A549 (cell line): Measurements from ENCODE around the gene MMP2.

Source experiments
- CBX8 ChIP-seq: fragments of 200-600 bp; sonication (generic); IDR thresholded peaks from 2 replicates; pipeline ENCODE4 v1.6.1; 2016
- CHD2 ChIP-seq: fragments of 150-350 bp; IDR thresholded peaks from 2 replicates; pipeline ENCODE4 v1.6.1; 2014; ENCODE audit warnings: low read length; ENCODE audit not compliant: partially characterized antibody
- POLR2A ChIP-seq: IDR thresholded peaks from 2 replicates; pipeline ENCODE4 v1.6.1; 2012; ENCODE audit warnings: mild to moderate bottlenecking, low read length
- RAD21 ChIP-seq, 2 experiments: fragments of >200 bp in 1 of 2; sonication (Bioruptor Twin) in 1 of 2; formaldehyde crosslinking in 1 of 2; IDR thresholded peaks in 1 of 2; conservative IDR thresholded peaks in 1 of 2; 2 replicates in 1 of 2; 3 replicates in 1 of 2; pipeline ENCODE4 v1.6.1; 2012 to 2018; ENCODE audit warnings: inconsistent platforms in 1 of 2
- TF ChIP-seq, protein P1 (sequence below): fragments of 250-450 bp; sonication (Bioruptor Pico); IDR thresholded peaks from 2 replicates; pipeline ENCODE4 v1.5.0; 2021; ENCODE audit warnings: mild to moderate bottlenecking, moderate library complexity, borderline replicate concordance
- TF ChIP-seq, protein P2 (sequence below): fragments of >200 bp; sonication (Bioruptor Twin); formaldehyde crosslinking; IDR thresholded peaks from 3 replicates; pipeline ENCODE4 v1.5.1; 2016
- TF ChIP-seq, protein P3 (sequence below): IDR thresholded peaks from 2 replicates; pipeline ENCODE4 v1.6.1; 2012
- TF ChIP-seq, protein P4 (sequence below): IDR thresholded peaks from 2 replicates; pipeline ENCODE4 v1.6.1; 2012

DNA sequence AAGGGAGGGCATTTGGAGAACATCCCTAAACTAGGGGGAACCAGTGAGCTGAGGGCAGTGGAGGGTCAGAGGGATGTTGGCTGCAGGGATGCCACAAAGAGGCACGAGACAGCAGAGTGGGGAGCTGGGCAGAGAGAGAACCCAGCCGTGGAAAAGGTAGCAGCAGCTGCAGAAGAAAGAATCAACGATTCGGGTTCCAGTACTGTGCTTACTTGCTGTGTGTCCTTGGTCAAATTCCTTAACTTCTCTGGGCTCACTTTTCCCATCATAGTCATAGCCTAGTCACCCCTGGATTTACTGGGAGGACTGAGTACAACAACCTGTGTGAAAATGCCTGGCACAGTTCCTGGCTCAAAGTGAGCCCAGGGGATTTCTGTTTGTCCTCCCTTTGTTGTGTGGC, 12.8 kb upstream of the MMP2 start:
- TF ChIP-seq, protein P1, sequence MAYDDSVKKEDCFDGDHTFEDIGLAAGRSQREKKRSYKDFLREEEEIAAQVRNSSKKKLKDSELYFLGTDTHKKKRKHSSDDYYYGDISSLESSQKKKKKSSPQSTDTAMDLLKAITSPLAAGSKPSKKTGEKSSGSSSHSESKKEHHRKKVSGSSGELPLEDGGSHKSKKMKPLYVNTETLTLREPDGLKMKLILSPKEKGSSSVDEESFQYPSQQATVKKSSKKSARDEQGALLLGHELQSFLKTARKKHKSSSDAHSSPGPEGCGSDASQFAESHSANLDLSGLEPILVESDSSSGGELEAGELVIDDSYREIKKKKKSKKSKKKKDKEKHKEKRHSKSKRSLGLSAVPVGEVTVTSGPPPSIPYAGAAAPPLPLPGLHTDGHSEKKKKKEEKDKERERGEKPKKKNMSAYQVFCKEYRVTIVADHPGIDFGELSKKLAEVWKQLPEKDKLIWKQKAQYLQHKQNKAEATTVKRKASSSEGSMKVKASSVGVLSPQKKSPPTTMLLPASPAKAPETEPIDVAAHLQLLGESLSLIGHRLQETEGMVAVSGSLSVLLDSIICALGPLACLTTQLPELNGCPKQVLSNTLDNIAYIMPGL (CRISPR knock-in tag), result no peak
- TF ChIP-seq, protein P2, sequence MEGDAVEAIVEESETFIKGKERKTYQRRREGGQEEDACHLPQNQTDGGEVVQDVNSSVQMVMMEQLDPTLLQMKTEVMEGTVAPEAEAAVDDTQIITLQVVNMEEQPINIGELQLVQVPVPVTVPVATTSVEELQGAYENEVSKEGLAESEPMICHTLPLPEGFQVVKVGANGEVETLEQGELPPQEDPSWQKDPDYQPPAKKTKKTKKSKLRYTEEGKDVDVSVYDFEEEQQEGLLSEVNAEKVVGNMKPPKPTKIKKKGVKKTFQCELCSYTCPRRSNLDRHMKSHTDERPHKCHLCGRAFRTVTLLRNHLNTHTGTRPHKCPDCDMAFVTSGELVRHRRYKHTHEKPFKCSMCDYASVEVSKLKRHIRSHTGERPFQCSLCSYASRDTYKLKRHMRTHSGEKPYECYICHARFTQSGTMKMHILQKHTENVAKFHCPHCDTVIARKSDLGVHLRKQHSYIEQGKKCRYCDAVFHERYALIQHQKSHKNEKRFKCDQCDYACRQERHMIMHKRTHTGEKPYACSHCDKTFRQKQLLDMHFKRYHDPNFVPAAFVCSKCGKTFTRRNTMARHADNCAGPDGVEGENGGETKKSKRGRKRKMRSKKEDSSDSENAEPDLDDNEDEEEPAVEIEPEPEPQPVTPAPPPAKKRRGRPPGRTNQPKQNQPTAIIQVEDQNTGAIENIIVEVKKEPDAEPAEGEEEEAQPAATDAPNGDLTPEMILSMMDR, result no peak
- TF ChIP-seq CHD2, result no peak
- TF ChIP-seq, protein P3, sequence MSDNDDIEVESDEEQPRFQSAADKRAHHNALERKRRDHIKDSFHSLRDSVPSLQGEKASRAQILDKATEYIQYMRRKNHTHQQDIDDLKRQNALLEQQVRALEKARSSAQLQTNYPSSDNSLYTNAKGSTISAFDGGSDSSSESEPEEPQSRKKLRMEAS, result no peak
- TF ChIP-seq RAD21 (conservative IDR thresholded peaks at IDR 0.05 in 1 of 2, IDR thresholded peaks at IDR 0.05 in 1 of 2), result no peak
- TF ChIP-seq, protein P4, sequence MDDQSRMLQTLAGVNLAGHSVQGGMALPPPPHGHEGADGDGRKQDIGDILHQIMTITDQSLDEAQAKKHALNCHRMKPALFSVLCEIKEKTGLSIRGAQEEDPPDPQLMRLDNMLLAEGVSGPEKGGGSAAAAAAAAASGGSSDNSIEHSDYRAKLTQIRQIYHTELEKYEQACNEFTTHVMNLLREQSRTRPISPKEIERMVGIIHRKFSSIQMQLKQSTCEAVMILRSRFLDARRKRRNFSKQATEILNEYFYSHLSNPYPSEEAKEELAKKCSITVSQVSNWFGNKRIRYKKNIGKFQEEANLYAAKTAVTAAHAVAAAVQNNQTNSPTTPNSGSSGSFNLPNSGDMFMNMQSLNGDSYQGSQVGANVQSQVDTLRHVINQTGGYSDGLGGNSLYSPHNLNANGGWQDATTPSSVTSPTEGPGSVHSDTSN, result no peak
- no peak for TF ChIP-seq POLR2A
- no peak for TF ChIP-seq CBX8
